ENCODE data around the gene TMEM209.
"Not testable (repeated sequence)": the region's sequence is repeated elsewhere in the genome, so short reads cannot be mapped to it uniquely, and the experiment has no call there.

TMEM209 gene

GRCh38 chr7:130157700-130158099, 47.5 kb downstream of the TMEM209 start:
- no peak for DNase-seq

- DNase-seq, result no peak
Measured at GRCh38 chr7:130156140-130156539, 49.1 kb downstream of the TMEM209 start.

GRCh38 chr7:130154501-130155317, 50.5 kb downstream of the TMEM209 start:
- no peak for DNase-seq

GRCh38 chr7:130154131-130154500, 51.1 kb downstream of the TMEM209 start:
- DNase-seq, result peak; percentile 13

GRCh38 chr7:130153211-130153908, 51.8 kb downstream of the TMEM209 start:
- no peak for DNase-seq

GRCh38 chr7:130152493-130153210, 52.6 kb downstream of the TMEM209 start:
- peak; percentile 61 for DNase-seq

GRCh38 chr7:130151591-130152492, 53.4 kb downstream of the TMEM209 start:
- peak; percentile 26 for DNase-seq

GRCh38 chr7:130150587-130150986, 54.6 kb downstream of the TMEM209 start:
- no peak for DNase-seq

GRCh38 chr7:130149281-130150139, 55.7 kb downstream of the TMEM209 start:
- DNase-seq, result no peak

- DNase-seq, result no peak
Measured at GRCh38 chr7:130148561-130148960, 56.6 kb downstream of the TMEM209 start.

GRCh38 chr7:130147710-130148325, 57.4 kb downstream of the TMEM209 start:
- DNase-seq, result no peak

GRCh38 chr7:130146693-130147405, 58.4 kb downstream of the TMEM209 start:
- no peak for DNase-seq

- not testable (repeated sequence) for DNase-seq
Measured at GRCh38 chr7:130146142-130146541, 59.1 kb downstream of the TMEM209 start.

- DNase-seq, result no peak
Measured at GRCh38 chr7:130145424-130146100, 59.6 kb downstream of the TMEM209 start.

- DNase-seq, result no peak
Measured at GRCh38 chr7:130144312-130145171, 60.7 kb downstream of the TMEM209 start.

GRCh38 chr7:130143986-130144311, 61.3 kb downstream of the TMEM209 start:
- DNase-seq, result no peak

GRCh38 chr7:130143334-130143732, 61.9 kb downstream of the TMEM209 start:
- no peak for DNase-seq

GRCh38 chr7:130142654-130143333, 62.4 kb downstream of the TMEM209 start:
- no peak for DNase-seq
